DOHH2 (cell line): ENCODE results near the gene CD47.

ENCODE experiments used
- H3F3A ChIP-seq: fragments of 200-600 bp; sonication (generic), shearing (Covaris generic); 2 replicates; pipeline ENCODE4 v1.6.0; 2016; ENCODE audit warnings: antibody characterized with exemption, mild to moderate bottlenecking; ENCODE audit not compliant: control insufficient read depth, insufficient read depth
- H3K27ac ChIP-seq: fragments of 200-600 bp; sonication (generic); 2 replicates; pipeline ENCODE4 v1.5.1; 2014; ENCODE audit warnings: low read depth, mild to moderate bottlenecking, low read length, moderate library complexity
- H3K27me3 ChIP-seq: fragments of 200-600 bp; sonication (generic); 2 replicates; pipeline ENCODE4 v1.6.1; 2014; ENCODE audit warnings: mild to moderate bottlenecking, low read length, mixed read lengths; ENCODE audit not compliant: control insufficient read depth
- H3K36me3 ChIP-seq: fragments of 200-600 bp; sonication (generic); 2 replicates; pipeline ENCODE4 v1.6.1; 2014; ENCODE audit warnings: mild to moderate bottlenecking, low read length, moderate library complexity, mixed read lengths; ENCODE audit not compliant: control insufficient read depth
- H3K4me1 ChIP-seq: fragments of 200-600 bp; sonication (generic); 2 replicates; pipeline ENCODE4 v1.6.1; 2014; ENCODE audit warnings: mild to moderate bottlenecking, low read length, mixed read lengths; ENCODE audit not compliant: control insufficient read depth
- H3K4me2 ChIP-seq: fragments of 200-600 bp; sonication (generic); 2 replicates; pipeline ENCODE4 v1.6.0; 2014; ENCODE audit warnings: mild to moderate bottlenecking, low read length, moderate library complexity
- H3K4me3 ChIP-seq: fragments of 200-600 bp; sonication (generic); 2 replicates; pipeline ENCODE4 v1.5.1; 2014; ENCODE audit warnings: mild to moderate bottlenecking, low read length, mixed read lengths
- H3K79me2 ChIP-seq: fragments of 200-600 bp; sonication (generic); 2 replicates; pipeline ENCODE4 v1.6.1; 2014; ENCODE audit warnings: mild to moderate bottlenecking, low read length, mixed read lengths; ENCODE audit not compliant: control insufficient read depth
- H3K9me2 ChIP-seq: fragments of 200-600 bp; sonication (generic); replicated peaks from 2 replicates; pipeline ENCODE4 v1.6.1; 2014; ENCODE audit warnings: mild to moderate bottlenecking, low read length, mixed read lengths; ENCODE audit not compliant: control insufficient read depth
- H3K9me3 ChIP-seq: fragments of 200-600 bp; sonication (generic); 2 replicates; pipeline ENCODE4 v1.6.1; 2014; ENCODE audit warnings: antibody characterized with exemption, low read length, mixed read lengths; ENCODE audit not compliant: control insufficient read depth, insufficient read depth
- H4K20me1 ChIP-seq: fragments of 200-600 bp; sonication (generic); 2 replicates; pipeline ENCODE4 v1.6.0; 2014; ENCODE audit warnings: low read depth, mild to moderate bottlenecking, antibody characterized with exemption, low read length, moderate library complexity; ENCODE audit not compliant: control insufficient read depth, insufficient read depth
- CTCF ChIP-seq: fragments of 200-600 bp; sonication (generic); IDR thresholded peaks from one replicate; pipeline ENCODE4 v1.5.1; 2014; ENCODE audit warnings: antibody characterized with exemption, mild to moderate bottlenecking, low read depth, low read length; ENCODE audit not compliant: poor library complexity, severe bottlenecking
- EZH2phosphoT487 ChIP-seq: fragments of 200-600 bp; sonication (generic); IDR thresholded peaks from 2 replicates; pipeline ENCODE4 v1.6.1; 2017; ENCODE audit warnings: borderline replicate concordance, mild to moderate bottlenecking, antibody characterized with exemption, low read length, moderate library complexity, mixed read lengths

The CD47 gene

GRCh38 chr3:108125153-108125543 is 34.3 kb upstream of the CD47 start:
- Histone ChIP-seq H3K9me3 (no peaks in the 10 kb centered on the region), H3K27ac (peak overlapping the region; percentile 100), H3K4me3 (peak overlapping the region; percentile 97), H3K79me2 (peaks cover 52% of the 10 kb centered on the region), H3K4me1 (peaks cover 85% of the 10 kb centered on the region), H3F3A (peaks cover 36% of the 10 kb centered on the region), H3K27me3 (no peaks in the 10 kb centered on the region), H4K20me1 (0 out of 2 replicates have a peak, but pooled peaks cover 4% of the 10 kb centered on the region), H3K4me2 (peak overlapping the region; percentile 100), H3K36me3 (peaks cover 47% of the 10 kb centered on the region), H3K9me2 (no peaks in the 10 kb centered on the region)
- no peak for TF ChIP-seq EZH2phosphoT487
- no peak for TF ChIP-seq CTCF

- peaks cover 79% of the 10 kb centered on the region for H3K4me1 ChIP-seq
- H3K9me2 ChIP-seq = no peaks in the 10 kb centered on the region
- H3K4me2 ChIP-seq = peak overlapping the region; percentile 100
- H3K4me3 ChIP-seq = peak overlapping the region; percentile 97
- H3K36me3 ChIP-seq = peaks cover 42% of the 10 kb centered on the region
- no peaks in the 10 kb centered on the region for H4K20me1 ChIP-seq
- peaks cover 47% of the 10 kb centered on the region for H3K79me2 ChIP-seq
- peaks cover under 1% of the 10 kb centered on the region; the same call in 1 of the 2 replicates for H3K9me3 ChIP-seq
- TF ChIP-seq CTCF (no peak), EZH2phosphoT487 (no peak)
- H3K27ac ChIP-seq = peak overlapping the region; percentile 100
- H3F3A ChIP-seq = peaks cover 30% of the 10 kb centered on the region
- no peaks in the 10 kb centered on the region for H3K27me3 ChIP-seq
Observed at GRCh38 chr3:108124337-108125152, 33.7 kb upstream of the CD47 start.

- Histone ChIP-seq H3K4me3 (peak overlapping the region; percentile 97), H4K20me1 (no peaks in the 10 kb centered on the region), H3K79me2 (peaks cover 35% of the 10 kb centered on the region), H3K36me3 (peaks cover 31% of the 10 kb centered on the region), H3F3A (peaks cover 30% of the 10 kb centered on the region), H3K27me3 (no peaks in the 10 kb centered on the region), H3K9me3 (peaks cover 3% of the 10 kb centered on the region; the same call in 1 of the 2 replicates), H3K9me2 (no peaks in the 10 kb centered on the region), H3K4me2 (peak overlapping the region; percentile 100), H3K4me1 (peaks cover 67% of the 10 kb centered on the region), H3K27ac (peak overlapping the region; percentile 100)
- TF ChIP-seq EZH2phosphoT487 (no peak), CTCF (no peak)
Observed at GRCh38 chr3:108123326-108123725, 32.5 kb upstream of the CD47 start.
